ENCODE results near the gene SORCS2. TPM values are rescaled to one million over a fixed set of nuclear protein-coding genes. Genes with fewer than 3 reads are reported as not detected.

Gene SORCS2
- polyA plus RNA-seq, 1 donor from 2014 or later: 1.0 TPM

DNA sequence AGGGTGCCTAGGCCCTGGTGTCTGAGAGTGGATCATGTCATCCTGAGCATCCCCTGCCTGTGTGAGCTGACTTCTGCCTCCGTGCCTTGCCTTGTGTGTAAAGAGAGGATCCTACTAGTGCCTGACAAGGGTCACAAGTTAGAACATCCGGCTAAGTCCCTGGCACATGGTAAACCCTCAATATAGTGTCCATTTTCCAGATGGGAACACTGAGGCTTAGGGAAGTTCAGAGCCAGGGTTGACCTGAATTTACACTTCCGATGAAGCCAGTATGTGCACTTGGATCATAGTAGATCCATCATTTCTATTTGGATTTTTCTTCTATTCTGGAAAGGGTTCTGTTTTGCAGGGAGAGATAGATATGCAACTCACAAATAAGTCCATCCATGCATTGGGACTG is 254.9 kb downstream of the SORCS2 start:
- Histone ChIP-seq H3K36me3 (ENCODE audit: insufficient read depth, low read length) (no peaks in the 10 kb centered on the region), H3F3A (ENCODE audit: insufficient read depth, low read length, poor library complexity, severe bottlenecking) (no peaks in the 10 kb centered on the region), H3K27ac (ENCODE audit: low read length) (no peak overlapping the region), H3K9me2 (ENCODE audit: insufficient read depth, low read length) (no peaks in the 10 kb centered on the region), H3K4me2 (ENCODE audit: low read length) (no peak overlapping the region), H3K4me3 (ENCODE audit: low read length) (no peak overlapping the region), H3K27me3 (ENCODE audit: insufficient read depth, low read depth, low read length) (no peaks in the 10 kb centered on the region), H3K9ac (ENCODE audit: low read length) (no peak overlapping the region), H3K9me3 (ENCODE audit: low read length) (no peaks in the 10 kb centered on the region), H2AFZ (ENCODE audit: low read depth, low read length) (no peak overlapping the region), H4K20me1 (ENCODE audit: insufficient read depth) (no peaks in the 10 kb centered on the region), H3K79me2 (replicated peaks; ENCODE audit: insufficient read depth, low read length) (no peaks in the 10 kb centered on the region)
- TF ChIP-seq, protein P1, sequence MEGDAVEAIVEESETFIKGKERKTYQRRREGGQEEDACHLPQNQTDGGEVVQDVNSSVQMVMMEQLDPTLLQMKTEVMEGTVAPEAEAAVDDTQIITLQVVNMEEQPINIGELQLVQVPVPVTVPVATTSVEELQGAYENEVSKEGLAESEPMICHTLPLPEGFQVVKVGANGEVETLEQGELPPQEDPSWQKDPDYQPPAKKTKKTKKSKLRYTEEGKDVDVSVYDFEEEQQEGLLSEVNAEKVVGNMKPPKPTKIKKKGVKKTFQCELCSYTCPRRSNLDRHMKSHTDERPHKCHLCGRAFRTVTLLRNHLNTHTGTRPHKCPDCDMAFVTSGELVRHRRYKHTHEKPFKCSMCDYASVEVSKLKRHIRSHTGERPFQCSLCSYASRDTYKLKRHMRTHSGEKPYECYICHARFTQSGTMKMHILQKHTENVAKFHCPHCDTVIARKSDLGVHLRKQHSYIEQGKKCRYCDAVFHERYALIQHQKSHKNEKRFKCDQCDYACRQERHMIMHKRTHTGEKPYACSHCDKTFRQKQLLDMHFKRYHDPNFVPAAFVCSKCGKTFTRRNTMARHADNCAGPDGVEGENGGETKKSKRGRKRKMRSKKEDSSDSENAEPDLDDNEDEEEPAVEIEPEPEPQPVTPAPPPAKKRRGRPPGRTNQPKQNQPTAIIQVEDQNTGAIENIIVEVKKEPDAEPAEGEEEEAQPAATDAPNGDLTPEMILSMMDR (IDR thresholded peaks at IDR 0.05; ENCODE audit: poor library complexity, severe bottlenecking): no peak
- TF ChIP-seq MXI1 (conservative IDR thresholded peaks at IDR 0.05; ENCODE audit: poor library complexity, severe bottlenecking): no peak

DNA sequence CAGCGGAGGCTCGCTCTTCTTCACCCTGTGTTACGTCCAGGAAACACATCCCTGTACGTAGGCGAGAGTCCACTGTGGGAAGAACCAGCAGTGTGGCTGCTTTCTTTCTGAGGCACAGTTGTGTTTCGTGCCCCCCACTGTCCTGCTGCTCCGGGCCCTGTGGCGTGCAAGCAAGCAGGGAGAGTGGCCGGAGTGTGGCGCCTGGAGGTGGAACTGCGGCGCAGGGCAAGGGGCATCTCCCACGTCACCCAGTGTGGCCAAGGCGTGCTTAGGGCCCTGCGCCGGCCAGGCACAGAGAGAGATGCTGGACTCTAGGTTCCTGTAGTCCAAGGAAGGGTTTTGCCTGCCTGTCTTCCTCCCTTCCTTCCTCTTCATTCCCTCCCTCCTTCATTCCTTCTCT is 255.7 kb downstream of the SORCS2 start:
- no peaks in the 10 kb centered on the region for H3K9me2 ChIP-seq (ENCODE audit: insufficient read depth, low read length)
- no peaks in the 10 kb centered on the region for H3K27me3 ChIP-seq (ENCODE audit: insufficient read depth, low read depth, low read length)
- H3K4me2 ChIP-seq (ENCODE audit: low read length): no peak overlapping the region
- no peak overlapping the region for H2AFZ ChIP-seq (ENCODE audit: low read depth, low read length)
- no peak overlapping the region for H3K4me3 ChIP-seq (ENCODE audit: low read length)
- H3K79me2 ChIP-seq (replicated peaks; ENCODE audit: insufficient read depth, low read length): no peaks in the 10 kb centered on the region
- no peaks in the 10 kb centered on the region for H3K36me3 ChIP-seq (ENCODE audit: insufficient read depth, low read length)
- H3K27ac ChIP-seq (ENCODE audit: low read length): no peak overlapping the region
- no peaks in the 10 kb centered on the region for H4K20me1 ChIP-seq (ENCODE audit: insufficient read depth)
- H3K9ac ChIP-seq (ENCODE audit: low read length): no peak overlapping the region
- TF ChIP-seq TAF1 (IDR thresholded peaks at IDR 0.05; ENCODE audit: low read depth) (no peak), EZH2 (IDR thresholded peaks at IDR 0.05; ENCODE audit: borderline replicate concordance, insufficient read depth, low read length, poor library complexity, severe bottlenecking) (no peak), RAD21 (conservative IDR thresholded peaks at IDR 0.05) (no peak), MXI1 (conservative IDR thresholded peaks at IDR 0.05; ENCODE audit: poor library complexity, severe bottlenecking) (no peak), SMC3 (conservative IDR thresholded peaks at IDR 0.05; ENCODE audit: poor library complexity) (no peak), POLR2AphosphoS5 (IDR thresholded peaks at IDR 0.05) (no peak), EP300 (conservative IDR thresholded peaks at IDR 0.05; ENCODE audit: poor library complexity, severe bottlenecking) (no peak)
- TF ChIP-seq, protein P2, sequence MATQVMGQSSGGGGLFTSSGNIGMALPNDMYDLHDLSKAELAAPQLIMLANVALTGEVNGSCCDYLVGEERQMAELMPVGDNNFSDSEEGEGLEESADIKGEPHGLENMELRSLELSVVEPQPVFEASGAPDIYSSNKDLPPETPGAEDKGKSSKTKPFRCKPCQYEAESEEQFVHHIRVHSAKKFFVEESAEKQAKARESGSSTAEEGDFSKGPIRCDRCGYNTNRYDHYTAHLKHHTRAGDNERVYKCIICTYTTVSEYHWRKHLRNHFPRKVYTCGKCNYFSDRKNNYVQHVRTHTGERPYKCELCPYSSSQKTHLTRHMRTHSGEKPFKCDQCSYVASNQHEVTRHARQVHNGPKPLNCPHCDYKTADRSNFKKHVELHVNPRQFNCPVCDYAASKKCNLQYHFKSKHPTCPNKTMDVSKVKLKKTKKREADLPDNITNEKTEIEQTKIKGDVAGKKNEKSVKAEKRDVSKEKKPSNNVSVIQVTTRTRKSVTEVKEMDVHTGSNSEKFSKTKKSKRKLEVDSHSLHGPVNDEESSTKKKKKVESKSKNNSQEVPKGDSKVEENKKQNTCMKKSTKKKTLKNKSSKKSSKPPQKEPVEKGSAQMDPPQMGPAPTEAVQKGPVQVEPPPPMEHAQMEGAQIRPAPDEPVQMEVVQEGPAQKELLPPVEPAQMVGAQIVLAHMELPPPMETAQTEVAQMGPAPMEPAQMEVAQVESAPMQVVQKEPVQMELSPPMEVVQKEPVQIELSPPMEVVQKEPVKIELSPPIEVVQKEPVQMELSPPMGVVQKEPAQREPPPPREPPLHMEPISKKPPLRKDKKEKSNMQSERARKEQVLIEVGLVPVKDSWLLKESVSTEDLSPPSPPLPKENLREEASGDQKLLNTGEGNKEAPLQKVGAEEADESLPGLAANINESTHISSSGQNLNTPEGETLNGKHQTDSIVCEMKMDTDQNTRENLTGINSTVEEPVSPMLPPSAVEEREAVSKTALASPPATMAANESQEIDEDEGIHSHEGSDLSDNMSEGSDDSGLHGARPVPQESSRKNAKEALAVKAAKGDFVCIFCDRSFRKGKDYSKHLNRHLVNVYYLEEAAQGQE (IDR thresholded peaks at IDR 0.05; ENCODE audit: borderline replicate concordance): no peak
- TF ChIP-seq, protein P1 (IDR thresholded peaks at IDR 0.05; ENCODE audit: poor library complexity, severe bottlenecking): no peak
- no peaks in the 10 kb centered on the region for H3K9me3 ChIP-seq (ENCODE audit: low read length)
- H3F3A ChIP-seq (ENCODE audit: insufficient read depth, low read length, poor library complexity, severe bottlenecking): no peaks in the 10 kb centered on the region

All from neural cell (in vitro differentiated cells).